Upper lobe of left lung (tissue), 4 donors: ENCODE results near the gene BRIP1.

Source experiments
- CTCF ChIP-seq, 6 experiments: fragments of 450-650 bp in 4 of 6; fragments of 200-600 bp in 2 of 6; sonication (generic) in 2 of 6; IDR thresholded peaks; one replicate each; pipeline ENCODE4 v1.5.1; 2016 to 2019; ENCODE audit warnings: antibody characterized with exemption in 6 of 6
- POLR2A ChIP-seq, 4 donors: fragments of 450-650 bp; IDR thresholded peaks; one replicate each; pipeline ENCODE4 v1.5.1; 2016 to 2017; ENCODE audit warnings: antibody characterized with exemption in 4 of 4, mild to moderate bottlenecking in 2 of 4

- no peak for TF ChIP-seq CTCF (IDR thresholded peaks at IDR 0.05)
- no peak for TF ChIP-seq POLR2A (IDR thresholded peaks at IDR 0.05)
Measured at GRCh38 chr17:61749823-61750404, 113.4 kb downstream of the BRIP1 start.
